Esophagus mucosa (tissue), 1 donor: ENCODE data around the gene NPAT. TPM values are rescaled to one million over a fixed set of nuclear protein-coding genes. Genes with fewer than 3 reads are reported as not detected.

Experiments used
- ATAC-seq: fragments of 200-7000 bp; cut with Tn5 transposase; one replicate; pipeline ENCODE4 v1.9.1; 2020
- total RNA-seq: library from RNA; stranded (reverse); gene quantifications from one replicate; pipeline ENCODE4 v1.2.4, GENCODE V29; 2023
- donor health status: DM: yes; HTN: yes; CAD: no.

NPAT gene
- total RNA-seq: 7.9 TPM

DNA sequence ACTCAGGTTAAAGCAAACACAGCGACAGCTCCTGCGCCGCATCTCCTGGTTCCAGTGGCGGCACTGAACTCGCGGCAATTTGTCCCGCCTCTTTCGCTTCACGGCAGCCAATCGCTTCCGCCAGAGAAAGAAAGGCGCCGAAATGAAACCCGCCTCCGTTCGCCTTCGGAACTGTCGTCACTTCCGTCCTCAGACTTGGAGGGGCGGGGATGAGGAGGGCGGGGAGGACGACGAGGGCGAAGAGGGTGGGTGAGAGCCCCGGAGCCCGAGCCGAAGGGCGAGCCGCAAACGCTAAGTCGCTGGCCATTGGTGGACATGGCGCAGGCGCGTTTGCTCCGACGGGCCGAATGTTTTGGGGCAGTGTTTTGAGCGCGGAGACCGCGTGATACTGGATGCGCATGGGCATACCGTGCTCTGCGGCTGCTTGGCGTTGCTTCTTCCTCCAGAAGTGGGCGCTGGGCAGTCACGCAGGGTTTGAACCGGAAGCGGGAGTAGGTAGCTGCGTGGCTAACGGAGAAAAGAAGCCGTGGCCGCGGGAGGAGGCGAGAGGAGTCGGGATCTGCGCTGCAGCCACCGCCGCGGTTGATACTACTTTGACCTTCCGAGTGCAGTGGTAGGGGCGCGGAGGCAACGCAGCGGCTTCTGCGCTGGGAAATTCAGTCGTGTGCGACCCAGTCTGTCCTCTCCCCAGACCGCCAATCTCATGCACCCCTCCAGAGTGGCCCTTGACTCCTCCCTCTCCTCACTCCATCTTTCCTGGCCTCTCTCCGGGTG, at the start of gene NPAT, which contains the start of gene ATM:
NPAT (minus strand) TSS at position 65 of the 774 bp plus-strand sequence. CDS start 102 bp downstream, outside the sequence.
ATM (plus strand) TSS at position 494 of the 774 bp plus-strand sequence. CDS start 4,558 bp downstream, outside the sequence.
- peak; percentile 99 for ATAC-seq

- no peak for ATAC-seq
Measured at GRCh38 chr11:108269583-108269982, 47.1 kb upstream of the NPAT start.

GRCh38 chr11:108253176-108253575, 30.7 kb upstream of the NPAT start:
- ATAC-seq: no peak

DNA sequence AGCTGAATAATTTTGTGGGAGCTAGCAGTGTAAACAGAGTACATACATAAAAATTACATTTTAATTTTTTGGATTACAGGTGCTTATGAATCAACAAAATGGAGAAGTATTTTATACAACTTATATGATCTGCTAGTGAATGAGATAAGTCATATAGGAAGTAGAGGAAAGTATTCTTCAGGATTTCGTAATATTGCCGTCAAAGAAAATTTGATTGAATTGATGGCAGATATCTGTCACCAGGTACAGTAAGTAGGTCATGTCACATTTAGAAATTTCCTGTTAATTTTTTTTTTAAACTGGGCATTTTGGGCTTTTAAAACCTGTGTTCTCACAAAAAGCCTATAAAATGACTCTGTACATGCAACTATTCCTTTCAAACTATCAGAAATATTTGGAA, 24.4 kb upstream of the NPAT start:
- ATAC-seq: no peak

- ATAC-seq: no peak
Measured at GRCh38 chr11:108246308-108246707, 23.9 kb upstream of the NPAT start.

GRCh38 chr11:108242422-108242821, 20.0 kb upstream of the NPAT start:
- ATAC-seq: no peak

- ATAC-seq: no peak
Measured at GRCh38 chr11:108241330-108242037, 19.0 kb upstream of the NPAT start.

DNA sequence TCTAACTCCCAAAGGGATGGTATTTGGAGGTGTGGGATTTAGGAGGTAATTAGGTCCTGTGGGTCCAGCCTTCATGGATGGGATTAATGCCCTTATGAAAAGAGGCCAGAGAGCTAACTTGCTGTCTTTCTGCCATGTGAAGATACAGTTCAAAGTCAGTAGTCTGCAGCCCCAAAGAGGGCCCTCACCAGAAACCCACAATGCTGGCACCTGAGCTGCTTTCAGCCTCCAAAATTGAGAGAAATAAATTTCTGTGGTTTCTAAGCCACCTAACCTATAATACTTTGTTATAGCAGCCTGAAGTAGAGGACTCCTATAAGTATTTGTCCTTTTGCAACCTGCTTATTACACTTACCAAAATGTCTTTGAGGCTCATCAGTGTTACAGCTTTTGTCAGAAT, 16.6 kb upstream of the NPAT start:
- no peak for ATAC-seq

GRCh38 chr11:108237058-108237481, 14.6 kb upstream of the NPAT start:
- no peak for ATAC-seq

DNA sequence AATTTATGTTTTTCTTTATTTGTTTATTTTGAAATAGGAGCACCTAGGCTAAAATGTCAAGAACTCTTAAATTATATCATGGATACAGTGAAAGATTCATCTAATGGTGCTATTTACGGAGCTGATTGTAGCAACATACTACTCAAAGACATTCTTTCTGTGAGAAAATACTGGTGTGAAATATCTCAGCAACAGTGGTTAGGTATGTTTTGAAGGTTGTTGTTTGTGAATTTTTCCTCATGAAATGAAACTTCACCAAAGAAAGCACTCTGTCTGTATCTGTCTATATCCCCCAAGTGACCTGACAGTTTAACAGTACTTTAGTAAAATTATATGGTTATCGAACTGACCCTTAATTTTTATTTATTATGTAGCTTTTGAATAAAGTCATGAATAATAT, 13.2 kb upstream of the NPAT start:
- no peak for ATAC-seq

DNA sequence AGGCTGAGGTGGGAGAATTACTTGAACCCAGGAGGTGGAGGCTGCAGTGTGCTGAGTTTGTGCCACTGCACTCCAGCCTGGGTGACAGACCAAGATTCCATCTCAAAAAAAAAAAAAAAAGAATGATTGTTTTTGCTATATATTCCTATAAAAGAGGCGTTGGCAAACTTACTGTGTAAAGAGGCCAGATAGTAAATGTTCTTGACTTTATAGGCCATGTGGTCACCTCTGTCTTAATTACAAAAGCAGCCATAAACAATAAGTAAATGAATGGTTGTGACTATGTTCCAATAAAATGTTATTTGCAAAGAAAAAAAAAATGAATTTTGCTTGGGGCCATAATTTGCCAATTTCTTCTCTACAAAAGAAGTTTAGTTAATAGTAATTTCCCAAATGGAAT, 12.8 kb upstream of the NPAT start:
- ATAC-seq: no peak

- no peak for ATAC-seq
Measured at GRCh38 chr11:108233277-108233945, 11.0 kb upstream of the NPAT start.

- no peak for ATAC-seq
Measured at GRCh38 chr11:108228251-108228650, 5.8 kb upstream of the NPAT start.

DNA sequence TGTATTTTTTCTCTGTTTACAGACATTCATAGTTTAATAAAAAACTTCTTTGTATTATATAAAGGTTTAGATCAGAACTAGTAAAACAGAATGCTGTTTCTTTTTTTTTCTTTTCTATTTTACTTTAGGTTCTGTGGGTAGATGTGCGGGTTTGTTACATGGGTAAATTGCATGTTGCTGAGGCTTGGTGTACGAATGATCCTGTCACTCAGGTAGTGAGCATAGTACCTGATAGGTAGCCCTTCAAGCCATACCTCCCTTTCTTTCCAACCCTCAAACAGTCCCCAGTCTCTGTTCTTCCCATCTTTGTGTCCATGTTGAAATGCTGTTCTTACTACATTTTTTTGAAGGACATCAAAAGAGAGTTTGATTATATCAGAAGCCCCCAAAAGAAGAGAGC, 3.6 kb upstream of the NPAT start:
- ATAC-seq: no peak

- no peak for ATAC-seq
Measured at GRCh38 chr11:108224911-108225786, 2.7 kb upstream of the NPAT start.

- ATAC-seq: no peak
Measured at GRCh38 chr11:108224366-108224765, 1.9 kb upstream of the NPAT start.

- ATAC-seq: no peak
Measured at GRCh38 chr11:108223348-108224149, 1.1 kb upstream of the NPAT start.

DNA sequence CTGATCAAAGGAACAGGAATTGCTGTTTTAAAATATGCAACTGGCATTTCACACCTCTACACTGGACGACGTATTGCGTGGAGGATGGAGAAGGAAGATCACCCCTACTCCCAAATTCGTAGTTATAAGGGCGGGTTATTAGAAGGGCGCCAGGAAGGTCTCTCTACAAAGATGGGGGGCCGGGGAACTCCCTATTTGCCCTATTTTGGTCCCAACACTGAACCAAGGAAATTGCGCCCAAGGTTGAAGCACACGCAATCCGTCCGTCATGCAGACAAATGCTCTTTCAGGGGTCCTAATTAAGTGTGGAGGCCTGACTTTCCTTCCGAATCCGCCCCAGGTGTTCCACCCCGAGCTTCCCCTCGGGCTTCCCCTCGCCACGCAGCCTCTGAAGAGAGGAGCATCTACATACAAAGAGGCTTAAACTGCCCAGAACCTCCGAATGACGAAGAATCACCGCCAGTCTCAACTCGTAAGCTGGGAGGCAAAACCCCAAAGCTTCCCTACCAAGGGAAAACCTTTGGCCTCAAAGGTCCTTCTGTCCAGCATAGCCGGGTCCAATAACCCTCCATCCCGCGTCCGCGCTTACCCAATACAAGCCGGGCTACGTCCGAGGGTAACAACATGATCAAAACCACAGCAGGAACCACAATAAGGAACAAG, 396 bp downstream of the NPAT start:
- ATAC-seq: no peak

- no peak for ATAC-seq
Measured at GRCh38 chr11:108221371-108221770, 1.1 kb downstream of the NPAT start.

- no peak for ATAC-seq
Measured at GRCh38 chr11:108220721-108221336, 1.6 kb downstream of the NPAT start.
